HG02623 (cell line): ENCODE results near the gene TMEM40.
"Not testable (repeated sequence)": the region's sequence is repeated elsewhere in the genome, so short reads cannot be mapped to it uniquely, and the experiment has no call there.

Experiments used
- ATAC-seq: cut with Tn5 transposase; IDR thresholded peaks from one replicate; pipeline ENCODE4 v1.9.1; 2021; ENCODE audit warnings: moderate library complexity; ENCODE audit not compliant: unreplicated experiment

The TMEM40 gene

GRCh38 chr3:12777171-12777570 is 18.1 kb upstream of the TMEM40 start:
- ATAC-seq: no peak

GRCh38 chr3:12775970-12776369 is 16.9 kb upstream of the TMEM40 start:
- ATAC-seq: not testable (repeated sequence)

- no peak for ATAC-seq
Observed at GRCh38 chr3:12775226-12775625, 16.2 kb upstream of the TMEM40 start.

GRCh38 chr3:12774619-12775018 is 15.6 kb upstream of the TMEM40 start:
- no peak for ATAC-seq

- ATAC-seq: no peak
Observed at GRCh38 chr3:12773710-12774086, 14.6 kb upstream of the TMEM40 start.

- no peak for ATAC-seq
Observed at GRCh38 chr3:12773030-12773709, 14.1 kb upstream of the TMEM40 start.

- ATAC-seq: no peak
Observed at GRCh38 chr3:12772462-12772861, 13.4 kb upstream of the TMEM40 start.

GRCh38 chr3:12771236-12771635 is 12.2 kb upstream of the TMEM40 start:
- no peak for ATAC-seq

- no peak for ATAC-seq
Observed at GRCh38 chr3:12769761-12770160, 10.7 kb upstream of the TMEM40 start.

- ATAC-seq: no peak
Observed at GRCh38 chr3:12768579-12769527, 9.8 kb upstream of the TMEM40 start.

GRCh38 chr3:12766541-12766940 is 7.5 kb upstream of the TMEM40 start:
- ATAC-seq: no peak

GRCh38 chr3:12764171-12764776 is 5.2 kb upstream of the TMEM40 start:
- ATAC-seq: no peak

GRCh38 chr3:12759693-12760565 is 870 bp upstream of the TMEM40 start:
- ATAC-seq: no peak

- ATAC-seq: no peak
Observed at GRCh38 chr3:12758025-12758781, 856 bp downstream of the TMEM40 start.

GRCh38 chr3:12756635-12757034 is 2.4 kb downstream of the TMEM40 start:
- no peak for ATAC-seq

- ATAC-seq: no peak
Observed at GRCh38 chr3:12756175-12756574, 2.9 kb downstream of the TMEM40 start.

- ATAC-seq: no peak
Observed at GRCh38 chr3:12755754-12756153, 3.3 kb downstream of the TMEM40 start.

GRCh38 chr3:12754313-12754712 is 4.7 kb downstream of the TMEM40 start:
- no peak for ATAC-seq

- no peak for ATAC-seq
Observed at GRCh38 chr3:12753275-12754028, 5.6 kb downstream of the TMEM40 start.
